Neural progenitor cell (in vitro differentiated cells): ENCODE results near the gene TSPEAR. TPM values are rescaled to one million over a fixed set of nuclear protein-coding genes. Genes with fewer than 3 reads are reported as not detected.

Experiments
- DNase-seq: peaks from one replicate; pipeline ENCODE4 v3.0.0-alpha.2; 2016; ENCODE audit warnings: low spot score
- H2AFZ ChIP-seq: fragments of 200-600 bp; sonication (generic); replicated peaks from 2 replicates; pipeline ENCODE4 v1.6.1; 2016; ENCODE audit warnings: antibody characterized with exemption
- H3F3A ChIP-seq: fragments of 200-600 bp; sonication (generic); 2 replicates; pipeline ENCODE4 v1.6.1; 2016; ENCODE audit warnings: antibody characterized with exemption, low read depth
- H3K27ac ChIP-seq: fragments of 200-600 bp; sonication (generic); 2 replicates; pipeline ENCODE4 v1.5.1; 2016; ENCODE audit warnings: mild to moderate bottlenecking
- H3K27me3 ChIP-seq: fragments of 200-600 bp; sonication (generic); 2 replicates; pipeline ENCODE4 v1.6.1; 2016; ENCODE audit warnings: mild to moderate bottlenecking, moderate library complexity
- H3K36me3 ChIP-seq: fragments of 200-600 bp; sonication (generic); 2 replicates; pipeline ENCODE4 v1.5.1; 2016
- H3K4me1 ChIP-seq: fragments of 200-600 bp; sonication (generic); 2 replicates; pipeline ENCODE4 v1.6.1; 2016; ENCODE audit warnings: mixed run types
- H3K4me2 ChIP-seq: fragments of 200-600 bp; sonication (generic); 2 replicates; pipeline ENCODE4 v1.6.1; 2016
- H3K4me3 ChIP-seq: fragments of 200-600 bp; sonication (generic); 2 replicates; pipeline ENCODE4 v1.5.1; 2016
- H3K79me2 ChIP-seq: fragments of 200-600 bp; sonication (generic); 2 replicates; pipeline ENCODE4 v1.6.1; 2016; ENCODE audit warnings: low read depth
- H3K9ac ChIP-seq: fragments of 200-600 bp; sonication (generic); 2 replicates; pipeline ENCODE4 v1.6.1; 2016
- H3K9me3 ChIP-seq: fragments of 200-600 bp; sonication (generic); 2 replicates; pipeline ENCODE4 v1.5.1; 2016; ENCODE audit warnings: low read depth
- H4K20me1 ChIP-seq: fragments of 200-600 bp; sonication (generic); 2 replicates; pipeline ENCODE4 v1.6.1; 2016; ENCODE audit warnings: low read depth
- H3K27ac Mint-ChIP-seq: 3 replicates; pipeline ENCODE4 v1.8.0; 2021; ENCODE audit warnings: mixed read lengths
- H3K27me3 Mint-ChIP-seq: 2 replicates; pipeline ENCODE4 v1.8.0; 2022; ENCODE audit warnings: low read depth, mild to moderate bottlenecking, inconsistent platforms, moderate library complexity, mixed read lengths; ENCODE audit not compliant: insufficient read depth
- H3K36me3 Mint-ChIP-seq: 3 replicates; pipeline ENCODE4 v1.8.0; 2021; ENCODE audit warnings: mixed read lengths
- H3K4me1 Mint-ChIP-seq: 3 replicates; pipeline ENCODE4 v1.8.0; 2021; ENCODE audit warnings: mixed read lengths
- H3K4me3 Mint-ChIP-seq: 3 replicates; pipeline ENCODE4 v1.8.0; 2021; ENCODE audit warnings: mild to moderate bottlenecking, moderate library complexity, mixed read lengths
- H3K9me3 Mint-ChIP-seq: 3 replicates; pipeline ENCODE4 v1.8.0; 2020; ENCODE audit warnings: mixed read lengths
- CTCF ChIP-seq: fragments of 200-600 bp; sonication (generic); IDR thresholded peaks from 2 replicates; pipeline ENCODE4 v1.5.1; 2017; ENCODE audit warnings: antibody characterized with exemption, mild to moderate bottlenecking
- EZH2 ChIP-seq: fragments of 200-600 bp; sonication (generic); IDR thresholded peaks from 2 replicates; pipeline ENCODE4 v1.6.1; 2017; ENCODE audit warnings: antibody characterized with exemption, mild to moderate bottlenecking, moderate library complexity
- EZH2phosphoT487 ChIP-seq: fragments of 200-600 bp; sonication (generic); IDR thresholded peaks from 2 replicates; pipeline ENCODE4 v1.6.1; 2017; ENCODE audit warnings: antibody characterized with exemption
- total RNA-seq: library from RNA; depleted of rRNA; stranded (reverse); fragments of >200 nt; gene quantifications from 2 replicates; pipeline ENCODE4 v1.2.3, GENCODE V29; 2015; ENCODE audit warnings: low replicate concordance

The TSPEAR gene
- total RNA-seq, 1 donor from 2014 or later = not detected

- no peaks in the 10 kb centered on the region for H4K20me1 ChIP-seq
- no peaks in the 10 kb centered on the region for H3K27me3 ChIP-seq
- no peak for TF ChIP-seq EZH2phosphoT487
- TF ChIP-seq EZH2 = no peak
- no peak for TF ChIP-seq CTCF
- no peaks in the 10 kb centered on the region for H3K79me2 ChIP-seq
- H3K4me1 Mint-ChIP-seq = no peaks in the 10 kb centered on the region
- no peak overlapping the region for H3K9ac ChIP-seq
- H3K9me3 Mint-ChIP-seq = peaks cover 12% of the 10 kb centered on the region
- no peak overlapping the region for H3K4me2 ChIP-seq
- no peaks in the 10 kb centered on the region for H3F3A ChIP-seq
- H3K4me3 Mint-ChIP-seq = no peak overlapping the region
- H3K9me3 ChIP-seq = no peaks in the 10 kb centered on the region
- no peaks in the 10 kb centered on the region for H3K4me1 ChIP-seq
- no peak overlapping the region for H3K27ac Mint-ChIP-seq
- H2AFZ ChIP-seq = no peak overlapping the region
- DNase-seq = no peak
- peaks cover 2% of the 10 kb centered on the region for H3K27me3 Mint-ChIP-seq
- H3K4me3 ChIP-seq = no peak overlapping the region
- no peaks in the 10 kb centered on the region for H3K36me3 ChIP-seq
- H3K27ac ChIP-seq = no peak overlapping the region
- H3K36me3 Mint-ChIP-seq = no peaks in the 10 kb centered on the region
These were observed 145.0 kb downstream of the TSPEAR start for GRCh38 chr21:44566403-44566802.

- no peaks in the 10 kb centered on the region for H4K20me1 ChIP-seq
- peaks cover 2% of the 10 kb centered on the region for H3K27me3 Mint-ChIP-seq
- H3K27ac Mint-ChIP-seq = no peak overlapping the region
- DNase-seq = no peak
- H3K79me2 ChIP-seq = no peaks in the 10 kb centered on the region
- no peaks in the 10 kb centered on the region for H3K9me3 ChIP-seq
- no peak overlapping the region for H3K4me3 Mint-ChIP-seq
- no peak overlapping the region for H3K27ac ChIP-seq
- no peaks in the 10 kb centered on the region for H3K36me3 ChIP-seq
- no peak overlapping the region for H2AFZ ChIP-seq
- peaks cover 4% of the 10 kb centered on the region for H3K9me3 Mint-ChIP-seq
- H3K36me3 Mint-ChIP-seq = no peaks in the 10 kb centered on the region
- H3K9ac ChIP-seq = no peak overlapping the region
- H3F3A ChIP-seq = no peaks in the 10 kb centered on the region
- no peak overlapping the region for H3K4me2 ChIP-seq
- no peaks in the 10 kb centered on the region for H3K4me1 Mint-ChIP-seq
- no peaks in the 10 kb centered on the region for H3K27me3 ChIP-seq
- TF ChIP-seq CTCF (no peak), EZH2phosphoT487 (no peak), EZH2 (no peak)
- H3K4me1 ChIP-seq = no peaks in the 10 kb centered on the region
- no peak overlapping the region for H3K4me3 ChIP-seq
These were observed 146.3 kb downstream of the TSPEAR start for GRCh38 chr21:44564886-44565598.

- Mint-ChIP-seq H3K4me1 (no peaks in the 10 kb centered on the region), H3K9me3 (peaks cover 4% of the 10 kb centered on the region), H3K27me3 (peaks cover 2% of the 10 kb centered on the region), H3K4me3 (no peak overlapping the region), H3K27ac (no peak overlapping the region), H3K36me3 (no peaks in the 10 kb centered on the region)
- Histone ChIP-seq H3K4me3 (no peak overlapping the region), H4K20me1 (no peaks in the 10 kb centered on the region), H3K36me3 (no peaks in the 10 kb centered on the region), H3K27me3 (no peaks in the 10 kb centered on the region), H3K9me3 (no peaks in the 10 kb centered on the region), H3K27ac (no peak overlapping the region), H3K79me2 (no peaks in the 10 kb centered on the region), H2AFZ (no peak overlapping the region), H3K9ac (no peak overlapping the region), H3K4me1 (no peaks in the 10 kb centered on the region), H3K4me2 (no peak overlapping the region), H3F3A (no peaks in the 10 kb centered on the region)
- no peak for DNase-seq
- TF ChIP-seq EZH2 (no peak), EZH2phosphoT487 (no peak), CTCF (no peak)
These were observed 147.3 kb downstream of the TSPEAR start for GRCh38 chr21:44564099-44564498.
